HCT116 (cell line): ENCODE data around the gene FAM177B. TPM values are rescaled to one million over a fixed set of nuclear protein-coding genes. Genes with fewer than 3 reads are reported as not detected.
A peak's percentile ranks its signal among the peaks of the same experiment; 100 is the strongest.

Experiments used
- ATAC-seq: fragments of 200-7000 bp; cut with Tn5 transposase; 2 replicates; pipeline ENCODE4 v1.9.1; 2020; ENCODE audit warnings: mild to moderate bottlenecking, moderate library complexity
- Bru-seq: library from RNA; stranded (reverse); fragments of 400-500 nt; gene quantifications from one replicate; lab custom pipeline; 2021; lab: Mats Ljungman, UMichigan
- BruChase-seq, 2 experiments: library from RNA; stranded (reverse); fragments of 400-500 nt; gene quantifications; one replicate each; lab custom pipeline; 2021; lab: Mats Ljungman, UMichigan
- BruUV-seq: library from RNA; stranded (reverse); fragments of 400-500 nt; replicated peaks from 2 replicates; lab custom pipeline; 2021; lab: Mats Ljungman, UMichigan
- CTCF ChIA-PET: fragments of 300-600 bp; sonication (Branson Sonifier 250); formaldehyde crosslinking; loops from one replicate; lab custom pipeline; 2021; ENCODE audit warnings: antibody characterized with exemption; lab: Charles Lee
- POLR2A ChIA-PET: fragments of 300-600, 350-600 bp; sonication (Branson Sonifier 250); formaldehyde crosslinking; loops from one replicate; lab custom pipeline; 2021; ENCODE audit warnings: antibody characterized with exemption; lab: Charles Lee
- RAD21 ChIA-PET, 2 experiments: fragments of 300-600 bp; sonication (Branson Sonifier 250); formaldehyde crosslinking; loops; one replicate each; lab custom pipeline; 2023; ENCODE audit warnings: low total read pairs in 2 of 2; ENCODE audit not compliant: uncharacterized antibody in 2 of 2, unreplicated experiment in 2 of 2, low non-redundant PET in 1 of 2; lab: Charles Lee
- DNase-seq: peaks from one replicate; pipeline ENCODE4 v3.0.0-alpha.2; 2010; ENCODE audit warnings: low read depth, low spot score
- H2AFZ ChIP-seq: fragments of 200-600 bp; shearing (Covaris generic), sonication (generic); 2 replicates; pipeline ENCODE4 v1.6.1; 2017; ENCODE audit warnings: low read depth, mixed run types, mixed read lengths, antibody characterized with exemption, low read length; ENCODE audit not compliant: poor library complexity, severe bottlenecking
- H3K27ac ChIP-seq: 2 replicates; pipeline ENCODE4 v1.5.1; 2012; ENCODE audit warnings: low read depth, low read length
- H3K27me3 ChIP-seq: fragments of 200-600 bp; sonication (generic); 2 replicates; pipeline ENCODE4 v1.6.1; 2016; ENCODE audit warnings: mixed run types, low read length, mixed read lengths; ENCODE audit not compliant: insufficient read depth
- H3K36me3 ChIP-seq, 2 experiments: fragments of 200-500 bp in 1 of 2; fragments of 200-600 bp in 1 of 2; sonication (Bioruptor generic) in 1 of 2; sonication (generic) in 1 of 2; 2 replicates each; pipeline versions ENCODE4 v1.5.1 to v1.6.1; 2014 to 2016; ENCODE audit warnings: low read length in 2 of 2, inconsistent platforms in 1 of 2, mixed read lengths in 1 of 2, mixed run types in 1 of 2; ENCODE audit not compliant: insufficient read depth in 2 of 2, control insufficient read depth in 1 of 2
- H3K4me1 ChIP-seq, 2 experiments: fragments of 200-600 bp in 1 of 2; sonication (generic) in 1 of 2; 2 replicates each; pipeline versions ENCODE4 v1.5.1 to v1.6.1; 2012 to 2017; ENCODE audit warnings: low read length in 2 of 2, inconsistent platforms in 1 of 2, mild to moderate bottlenecking in 1 of 2, mixed read lengths in 1 of 2, mixed run types in 1 of 2, moderate library complexity in 1 of 2; ENCODE audit not compliant: insufficient read depth in 2 of 2, control insufficient read depth in 1 of 2
- H3K4me2 ChIP-seq: fragments of 200-600 bp; sonication (generic); 2 replicates; pipeline ENCODE4 v1.6.1; 2017; ENCODE audit warnings: mixed run types, low read length, mixed read lengths
- H3K4me3 ChIP-seq, 2 experiments: fragments of 200-600 bp in 1 of 2; sonication (generic) in 1 of 2; replicated peaks in 1 of 2; 2 replicates each; pipeline ENCODE4 v1.5.1; 2011 to 2016; ENCODE audit warnings: low read length in 2 of 2, control low read depth in 1 of 2, low read depth in 1 of 2, mild to moderate bottlenecking in 1 of 2, mixed read lengths in 1 of 2, mixed run types in 1 of 2
- H3K79me2 ChIP-seq: fragments of 200-600 bp; sonication (generic); 2 replicates; pipeline ENCODE4 v1.6.1; 2017; ENCODE audit warnings: mild to moderate bottlenecking, mixed run types, low read length, moderate library complexity, mixed read lengths; ENCODE audit not compliant: insufficient read depth
- H3K9ac ChIP-seq: fragments of 200-600 bp; sonication (generic); 2 replicates; pipeline ENCODE4 v1.6.1; 2016; ENCODE audit warnings: low read length, mixed read lengths
- H3K9me2 ChIP-seq: fragments of 200-600 bp; sonication (generic), shearing (Covaris generic); 2 replicates; pipeline ENCODE4 v1.6.1; 2017; ENCODE audit warnings: mixed run types, mild to moderate bottlenecking, moderate library complexity; ENCODE audit not compliant: insufficient read depth
- H3K9me3 ChIP-seq, 2 experiments: fragments of 200-500 bp in 1 of 2; fragments of 200-600 bp in 1 of 2; sonication (Bioruptor generic) in 1 of 2; sonication (generic) in 1 of 2; 2 replicates each; pipeline ENCODE4 v1.6.1; 2014 to 2017; ENCODE audit warnings: low read length in 2 of 2, mixed read lengths in 2 of 2, inconsistent platforms in 1 of 2, low read depth in 1 of 2, mild to moderate bottlenecking in 1 of 2, mixed run types in 1 of 2, moderate library complexity in 1 of 2; ENCODE audit not compliant: control insufficient read depth in 1 of 2, insufficient read depth in 1 of 2
- H4K20me1 ChIP-seq: fragments of 200-600 bp; sonication (generic), shearing (Covaris generic); 2 replicates; pipeline ENCODE4 v1.6.1; 2017; ENCODE audit warnings: mixed run types, mild to moderate bottlenecking, moderate library complexity; ENCODE audit not compliant: insufficient read depth
- CTCF ChIP-seq, 3 experiments: fragments of 200-600 bp in 1 of 3; sonication (generic) in 1 of 3; IDR thresholded peaks in 2 of 3; conservative IDR thresholded peaks in 1 of 3; 2 replicates each; pipeline ENCODE4 v1.5.1; 2012 to 2017; ENCODE audit warnings: low read depth in 2 of 3, low read length in 2 of 3, antibody characterized with exemption in 1 of 3, borderline replicate concordance in 1 of 3, control low read depth in 1 of 3, mild to moderate bottlenecking in 1 of 3, mixed read lengths in 1 of 3, mixed run types in 1 of 3, moderate library complexity in 1 of 3; ENCODE audit not compliant: insufficient read depth in 1 of 3
- ELF1 ChIP-seq: IDR thresholded peaks from 2 replicates; pipeline ENCODE4 v1.6.1; 2012; ENCODE audit warnings: low read depth, borderline replicate concordance
- EZH2 ChIP-seq: fragments of 200-600 bp; sonication (generic); IDR thresholded peaks from 2 replicates; pipeline ENCODE4 v1.6.1; 2017; ENCODE audit warnings: antibody characterized with exemption, mixed run types
- FOSL1 ChIP-seq: IDR thresholded peaks from 2 replicates; pipeline ENCODE4 v1.6.1; 2012; ENCODE audit warnings: low read depth
- SIN3A ChIP-seq: IDR thresholded peaks from 2 replicates; pipeline ENCODE4 v1.6.1; 2012; ENCODE audit warnings: low read depth
- intact Hi-C: fragments of 100-400 bp; cut with micrococcal nuclease; formaldehyde crosslinking; loops from 2 replicates; pipeline ENCODE4 v1.10.0; 2022
- long read RNA-seq: library from polyadenylated mRNA; unstranded; transcript quantifications from one replicate; pipeline ENCODE4 v2.0.0, GENCODE V29; 2021; ENCODE audit not compliant: unreplicated experiment
- polyA plus RNA-seq: library from polyadenylated mRNA; unstranded; fragments of >200 nt; gene quantifications from 2 replicates; pipeline ENCODE4 v1.2.1, GENCODE V29; 2012; ENCODE audit warnings: missing spikeins
- total RNA-seq: library from RNA; stranded (reverse); gene quantifications from one replicate; pipeline ENCODE4 v1.2.1, GENCODE V29; 2021; ENCODE audit not compliant: unreplicated experiment

The FAM177B gene
- total RNA-seq, result not detected
- not detected in 2 replicates for polyA plus RNA-seq
- percentile 39 among the genes with signal in this experiment for Bru-seq, nascent RNA
- BruChase-seq, experiment 1, labeled RNA remaining after a 6-hour chase, result percentile 21 among the genes with signal in this experiment
- BruChase-seq, experiment 2, labeled RNA remaining after a 2-hour chase, result percentile 22 among the genes with signal in this experiment
- long read RNA-seq, result 0 reads

- CTCF ChIA-PET, result no interaction called here
- no TSS peak for BruUV-seq
Measured at GRCh38 chr1:222736972-222737371, at the start of gene FAM177B. Gene FAM177B, plus strand, starts transcription at chr1:222737202. Its CDS starts 9,344 bp downstream, at chr1:222746546.

More at GRCh38 chr1:222736972-222737371, at the start of gene FAM177B:
- POLR2A ChIA-PET, result no interaction called here
- no peaks in the 10 kb centered on the region for H3K27me3 ChIP-seq
- TF ChIP-seq FOSL1, result no peak
- no peak for TF ChIP-seq CTCF (IDR thresholded peaks at IDR 0.05 in 2 of 3, conservative IDR thresholded peaks at IDR 0.05 in 1 of 3; ENCODE audit: borderline replicate concordance in 1 of 3, insufficient read depth in 1 of 3, low read depth in 2 of 3, low read length in 2 of 3)
- TF ChIP-seq ELF1, result no peak
- no peak for TF ChIP-seq EZH2
- no peak for TF ChIP-seq SIN3A
- TF ChIP-seq, all 23 proteins: peak for 0
- H3K79me2 ChIP-seq, result no peaks in the 10 kb centered on the region
- RAD21 ChIA-PET, result no interaction called here
- H3K9me3 ChIP-seq, result no peaks in the 10 kb centered on the region
- H3K9ac ChIP-seq, result no peak within 1 kb of the TSS
- intact Hi-C loops, result no loop called here
- DNase-seq, result no peak
- H2AFZ ChIP-seq, result no peak within 1 kb of the TSS
- H3K4me2 ChIP-seq, result no peak within 1 kb of the TSS
- H3K36me3 ChIP-seq, result peaks cover 9 to 25% of the 10 kb centered on the region in 2 experiments; a peak in 3 of 4 replicates
- no peak within 1 kb of the TSS for H3K4me3 ChIP-seq
- no peak for ATAC-seq
- no peaks in the 10 kb centered on the region for H3K4me1 ChIP-seq
- no peaks in the 10 kb centered on the region for H3K9me2 ChIP-seq
- no peaks in the 10 kb centered on the region for H4K20me1 ChIP-seq
- no peak within 1 kb of the TSS for H3K27ac ChIP-seq
